ENCODE measurements around the gene EML2.
A peak's percentile ranks its signal among the peaks of the same experiment; 100 is the strongest.

The EML2 gene

DNA sequence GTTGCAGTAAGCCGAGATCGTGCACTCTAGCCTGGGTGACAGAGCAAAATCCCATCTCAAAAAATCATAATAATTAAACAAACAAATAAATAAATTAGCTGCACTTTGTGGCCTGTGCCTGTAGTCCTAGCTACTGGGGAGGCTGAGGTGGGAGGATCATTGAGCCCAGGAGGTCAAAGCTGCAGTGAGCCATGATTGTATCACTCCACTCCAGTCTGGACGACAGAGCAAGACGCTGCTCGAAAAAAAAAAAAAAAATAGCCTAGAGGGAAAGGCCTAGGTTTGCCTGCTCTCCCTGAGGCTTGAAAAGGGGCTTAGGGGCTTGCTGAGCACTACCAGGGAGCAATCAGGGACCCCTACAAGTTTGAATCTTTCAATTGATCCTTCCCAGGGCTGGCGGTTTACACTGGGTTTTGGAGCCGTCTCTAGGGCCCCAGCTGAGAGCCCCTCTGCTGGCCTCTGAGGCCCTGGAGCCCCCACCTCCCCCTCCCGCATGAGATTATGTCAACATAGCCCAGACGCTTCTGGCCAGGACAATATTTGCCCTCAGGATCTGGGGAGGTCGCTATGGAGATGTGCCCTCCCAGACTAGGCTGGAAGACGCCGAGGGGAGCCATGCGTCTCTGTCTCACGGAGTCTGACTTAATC lies 18.4 kb upstream of the EML2 start:
- Histone ChIP-seq H3K27me3 (no peaks in the 10 kb centered on the region), H3K4me1 (no peaks in the 10 kb centered on the region), H3K36me3 (no peaks in the 10 kb centered on the region), H3K4me3 (ENCODE audit: low read depth, low read length) (no peak overlapping the region), H3K9me3 (no peaks in the 10 kb centered on the region)
- TF ChIP-seq, protein P1, sequence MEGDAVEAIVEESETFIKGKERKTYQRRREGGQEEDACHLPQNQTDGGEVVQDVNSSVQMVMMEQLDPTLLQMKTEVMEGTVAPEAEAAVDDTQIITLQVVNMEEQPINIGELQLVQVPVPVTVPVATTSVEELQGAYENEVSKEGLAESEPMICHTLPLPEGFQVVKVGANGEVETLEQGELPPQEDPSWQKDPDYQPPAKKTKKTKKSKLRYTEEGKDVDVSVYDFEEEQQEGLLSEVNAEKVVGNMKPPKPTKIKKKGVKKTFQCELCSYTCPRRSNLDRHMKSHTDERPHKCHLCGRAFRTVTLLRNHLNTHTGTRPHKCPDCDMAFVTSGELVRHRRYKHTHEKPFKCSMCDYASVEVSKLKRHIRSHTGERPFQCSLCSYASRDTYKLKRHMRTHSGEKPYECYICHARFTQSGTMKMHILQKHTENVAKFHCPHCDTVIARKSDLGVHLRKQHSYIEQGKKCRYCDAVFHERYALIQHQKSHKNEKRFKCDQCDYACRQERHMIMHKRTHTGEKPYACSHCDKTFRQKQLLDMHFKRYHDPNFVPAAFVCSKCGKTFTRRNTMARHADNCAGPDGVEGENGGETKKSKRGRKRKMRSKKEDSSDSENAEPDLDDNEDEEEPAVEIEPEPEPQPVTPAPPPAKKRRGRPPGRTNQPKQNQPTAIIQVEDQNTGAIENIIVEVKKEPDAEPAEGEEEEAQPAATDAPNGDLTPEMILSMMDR (IDR thresholded peaks at IDR 0.05; ENCODE audit: low read depth, low read length): no peak
- peak; percentile 45 for DNase-seq

DNA sequence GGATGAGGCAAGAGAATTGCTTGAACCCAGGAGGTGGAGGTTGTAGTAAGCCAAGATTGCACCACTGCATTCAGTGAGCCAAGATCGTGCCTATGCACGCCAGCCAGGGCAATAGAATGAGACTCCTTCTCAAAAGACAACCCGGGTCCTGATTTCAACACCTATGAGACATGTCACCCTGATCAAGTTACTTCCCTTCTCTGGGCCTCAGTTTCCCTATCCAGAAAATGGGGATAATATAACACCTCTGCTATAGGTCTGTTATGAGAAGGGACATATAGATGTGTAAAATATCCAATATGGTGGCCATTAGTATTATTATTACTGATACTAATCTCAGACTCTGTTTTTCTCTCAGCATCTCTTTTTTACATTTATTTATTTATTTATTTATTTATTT lies 15.9 kb upstream of the EML2 start:
- DNase-seq: no peak
- Histone ChIP-seq H3K9me3 (no peaks in the 10 kb centered on the region), H3K36me3 (no peaks in the 10 kb centered on the region), H3K4me3 (ENCODE audit: low read depth, low read length) (no peak overlapping the region), H3K4me1 (no peaks in the 10 kb centered on the region), H3K27me3 (no peaks in the 10 kb centered on the region)
- TF ChIP-seq, protein P1 (IDR thresholded peaks at IDR 0.05; ENCODE audit: low read depth, low read length): no peak

DNA sequence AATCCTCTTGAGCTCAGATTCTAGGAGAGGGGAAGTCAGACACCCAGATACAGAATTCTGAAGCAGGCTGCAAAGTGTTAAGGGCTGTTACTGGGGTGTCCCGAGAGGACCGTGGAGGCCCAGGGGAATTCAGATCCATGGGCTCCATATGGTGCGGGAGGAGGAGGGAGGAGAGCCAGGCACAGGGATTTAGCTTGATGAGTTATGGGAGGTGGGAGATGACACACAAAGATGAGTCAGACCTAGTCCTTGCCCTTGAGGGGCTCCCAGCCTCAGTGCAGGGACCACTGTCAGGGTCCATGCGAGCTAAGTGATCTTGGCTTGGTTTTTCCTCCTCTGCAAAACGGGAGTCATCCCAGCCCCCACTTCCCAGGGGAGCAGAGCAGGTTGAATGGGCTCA lies 14.4 kb upstream of the EML2 start:
- H3K27me3 ChIP-seq: no peaks in the 10 kb centered on the region
- TF ChIP-seq, protein P1 (IDR thresholded peaks at IDR 0.05; ENCODE audit: low read depth, low read length): no peak
- H3K36me3 ChIP-seq: no peaks in the 10 kb centered on the region
- peak overlapping the region; percentile 48 for H3K4me3 ChIP-seq (ENCODE audit: low read depth, low read length)
- H3K4me1 ChIP-seq: no peaks in the 10 kb centered on the region
- H3K9me3 ChIP-seq: no peaks in the 10 kb centered on the region
- peak; percentile 64 for DNase-seq

DNA sequence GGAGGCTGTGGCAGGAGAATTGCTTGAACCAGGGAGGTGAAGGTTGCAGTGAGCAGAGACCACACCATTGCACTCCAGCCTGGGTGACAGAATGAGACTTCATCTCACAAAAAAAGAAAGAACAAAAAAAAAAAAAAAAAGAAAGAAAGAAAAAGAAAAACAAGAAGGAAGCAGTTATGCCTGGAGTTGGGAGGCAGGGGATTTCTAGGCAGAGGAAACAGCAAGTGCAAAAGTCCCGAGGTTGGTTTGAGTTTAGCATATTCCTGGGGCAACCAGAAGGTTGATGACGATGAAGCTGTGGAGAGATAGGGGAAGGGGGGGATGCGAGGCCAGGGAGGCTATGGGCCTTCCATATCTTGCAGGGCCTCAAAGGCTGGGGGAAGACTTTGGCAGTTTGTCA lies 11.5 kb upstream of the EML2 start:
- H3K9me3 ChIP-seq: no peaks in the 10 kb centered on the region
- TF ChIP-seq, protein P1 (IDR thresholded peaks at IDR 0.05; ENCODE audit: low read depth, low read length): no peak
- H3K36me3 ChIP-seq: no peaks in the 10 kb centered on the region
- H3K27me3 ChIP-seq: no peaks in the 10 kb centered on the region
- no peak overlapping the region for H3K4me3 ChIP-seq (ENCODE audit: low read depth, low read length)
- no peak for DNase-seq
- H3K4me1 ChIP-seq: no peaks in the 10 kb centered on the region

DNA sequence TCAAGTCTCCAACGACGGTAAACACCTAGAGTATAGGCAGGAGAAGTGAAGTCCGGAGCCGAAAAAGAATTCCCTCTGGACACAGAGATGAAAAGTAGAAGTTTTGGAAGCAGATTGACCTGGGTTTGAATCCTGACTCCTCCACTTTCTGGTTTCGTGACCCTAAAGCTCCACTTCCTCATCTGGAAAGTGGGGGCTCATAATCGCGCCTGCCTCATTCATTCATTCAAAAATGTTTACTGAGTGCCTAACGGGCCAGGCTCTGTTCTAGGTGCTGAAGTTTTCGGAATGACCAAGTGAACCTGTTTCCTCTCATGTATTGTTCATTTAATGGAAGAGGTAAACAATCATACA lies 7.1 kb upstream of the EML2 start:
- TF ChIP-seq, protein P1 (IDR thresholded peaks at IDR 0.05; ENCODE audit: low read depth, low read length): no peak
- Histone ChIP-seq H3K4me1 (0 out of 2 replicates have a peak, but pooled peaks cover 6% of the 10 kb centered on the region), H3K9me3 (no peaks in the 10 kb centered on the region), H3K4me3 (ENCODE audit: low read depth, low read length) (peak overlapping the region; percentile 59), H3K27me3 (no peaks in the 10 kb centered on the region), H3K36me3 (no peaks in the 10 kb centered on the region)
- no peak for DNase-seq

DNA sequence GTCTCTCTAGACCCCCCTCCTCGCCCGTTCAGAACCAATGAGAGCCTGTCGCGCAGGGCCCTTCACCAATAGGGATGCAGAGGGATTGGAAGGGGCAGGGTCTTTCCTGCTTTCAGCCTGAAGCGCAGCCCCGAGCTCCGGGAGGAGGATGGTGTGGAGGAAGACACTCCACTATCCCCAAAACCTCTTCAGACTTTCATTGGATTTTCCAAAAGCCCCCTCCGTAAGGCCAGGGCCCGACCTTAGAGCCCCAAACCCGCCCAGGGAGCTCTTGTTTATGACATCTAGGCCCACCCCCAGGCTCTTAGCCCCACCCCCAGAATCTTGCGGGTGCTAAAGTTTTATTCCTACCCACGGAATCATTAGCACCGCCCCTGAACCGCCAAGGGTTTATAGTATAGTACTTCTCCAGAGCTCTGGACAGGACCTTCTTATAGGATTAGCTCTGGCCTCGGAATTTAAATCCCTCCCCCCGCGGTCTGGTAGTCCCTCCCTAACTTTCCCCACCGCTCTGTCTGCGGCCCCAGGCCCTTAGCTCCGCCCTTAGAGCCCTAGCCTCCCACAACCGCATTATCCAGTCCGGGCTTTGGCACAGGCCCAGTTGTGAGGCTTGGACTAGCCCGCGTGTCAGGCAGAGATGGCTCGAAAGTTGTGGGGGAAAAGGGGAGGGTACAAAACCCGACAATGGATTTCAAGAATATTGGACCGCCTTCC lies 6.6 kb upstream of the EML2 start:
- TF ChIP-seq, protein P1 (IDR thresholded peaks at IDR 0.05; ENCODE audit: low read depth, low read length): no peak
- DNase-seq: peak; percentile 96
- no peaks in the 10 kb centered on the region for H3K27me3 ChIP-seq
- H3K36me3 ChIP-seq: no peaks in the 10 kb centered on the region
- peak overlapping the region; percentile 59 for H3K4me3 ChIP-seq (ENCODE audit: low read depth, low read length)
- H3K9me3 ChIP-seq: no peaks in the 10 kb centered on the region
- H3K4me1 ChIP-seq: 0 out of 2 replicates have a peak, but pooled peaks cover 6% of the 10 kb centered on the region
